ENCODE results near the gene MTCH2. TPM values are rescaled to one million over a fixed set of nuclear protein-coding genes. Genes with fewer than 3 reads are reported as not detected.

Gene MTCH2
- total RNA-seq, 1 donor = 74.9 TPM

DNA sequence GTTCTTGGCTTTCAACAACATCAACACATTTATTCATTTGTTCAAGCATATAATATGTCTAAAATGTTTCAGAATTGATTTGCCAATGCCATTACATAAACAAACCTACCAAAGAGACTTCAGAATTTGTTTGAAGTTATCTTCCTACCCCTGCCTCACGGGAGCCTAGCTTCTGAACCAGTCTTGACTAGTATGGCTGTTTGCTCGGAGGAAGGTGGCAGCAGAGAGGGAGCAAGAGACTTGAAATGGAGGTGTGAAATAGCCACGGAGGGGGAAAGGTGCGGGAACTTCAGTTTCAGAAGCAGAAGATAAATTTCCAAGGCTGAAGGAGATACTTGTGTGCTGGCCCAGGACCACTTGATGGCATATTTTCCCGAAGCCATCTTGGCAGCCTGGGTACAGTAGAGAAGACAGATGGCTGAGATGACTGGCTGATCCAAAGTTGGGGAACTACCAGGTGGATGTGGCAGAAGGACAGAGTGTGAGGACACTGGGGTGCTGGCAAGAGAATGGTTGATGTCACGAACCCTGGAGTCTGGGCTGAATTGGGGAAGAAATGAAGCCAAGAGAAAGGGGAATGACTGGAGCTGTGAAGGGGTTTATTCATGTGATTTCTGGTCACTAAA, 14.0 kb upstream of the MTCH2 start:
- no peaks in the 10 kb centered on the region for H4K20me1 ChIP-seq (ENCODE audit: insufficient read depth, low read length)
- H2AFZ ChIP-seq (ENCODE audit: low read length) = no peak overlapping the region
- H3K4me3 ChIP-seq (ENCODE audit: insufficient read depth, low read length) = no peak overlapping the region
- DNase-seq (ENCODE audit: insufficient read length, low spot score, missing footprints) = no peak
- no peaks in the 10 kb centered on the region for H3K27me3 ChIP-seq (ENCODE audit: insufficient read depth, low read length)
- TF ChIP-seq, protein P1, sequence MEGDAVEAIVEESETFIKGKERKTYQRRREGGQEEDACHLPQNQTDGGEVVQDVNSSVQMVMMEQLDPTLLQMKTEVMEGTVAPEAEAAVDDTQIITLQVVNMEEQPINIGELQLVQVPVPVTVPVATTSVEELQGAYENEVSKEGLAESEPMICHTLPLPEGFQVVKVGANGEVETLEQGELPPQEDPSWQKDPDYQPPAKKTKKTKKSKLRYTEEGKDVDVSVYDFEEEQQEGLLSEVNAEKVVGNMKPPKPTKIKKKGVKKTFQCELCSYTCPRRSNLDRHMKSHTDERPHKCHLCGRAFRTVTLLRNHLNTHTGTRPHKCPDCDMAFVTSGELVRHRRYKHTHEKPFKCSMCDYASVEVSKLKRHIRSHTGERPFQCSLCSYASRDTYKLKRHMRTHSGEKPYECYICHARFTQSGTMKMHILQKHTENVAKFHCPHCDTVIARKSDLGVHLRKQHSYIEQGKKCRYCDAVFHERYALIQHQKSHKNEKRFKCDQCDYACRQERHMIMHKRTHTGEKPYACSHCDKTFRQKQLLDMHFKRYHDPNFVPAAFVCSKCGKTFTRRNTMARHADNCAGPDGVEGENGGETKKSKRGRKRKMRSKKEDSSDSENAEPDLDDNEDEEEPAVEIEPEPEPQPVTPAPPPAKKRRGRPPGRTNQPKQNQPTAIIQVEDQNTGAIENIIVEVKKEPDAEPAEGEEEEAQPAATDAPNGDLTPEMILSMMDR (IDR thresholded peaks at IDR 0.05; ENCODE audit: extremely low read depth, low read depth, low read length) = no peak
- H3K36me3 ChIP-seq (ENCODE audit: insufficient read depth, low read length) = no peaks in the 10 kb centered on the region
- no peaks in the 10 kb centered on the region for H3K9me3 ChIP-seq (ENCODE audit: low read depth, low read length)
- no peak overlapping the region for H3K4me2 ChIP-seq (ENCODE audit: insufficient read depth, low read length)
- H3K4me1 ChIP-seq (ENCODE audit: insufficient read depth, low read length) = no peaks in the 10 kb centered on the region
- H3K27ac ChIP-seq (ENCODE audit: low read depth, low read length) = no peak overlapping the region
- no peaks in the 10 kb centered on the region for H3K79me2 ChIP-seq (ENCODE audit: insufficient read depth, low read length)

GRCh38 chr11:47651818-47652469, 9.6 kb upstream of the MTCH2 start:
- H2AFZ ChIP-seq (ENCODE audit: low read length) = no peak overlapping the region
- TF ChIP-seq, protein P1 (IDR thresholded peaks at IDR 0.05; ENCODE audit: extremely low read depth, low read depth, low read length) = no peak
- no peaks in the 10 kb centered on the region for H3K27me3 ChIP-seq (ENCODE audit: insufficient read depth, low read length)
- H3K4me1 ChIP-seq (ENCODE audit: insufficient read depth, low read length) = no peaks in the 10 kb centered on the region
- H3K79me2 ChIP-seq (ENCODE audit: insufficient read depth, low read length) = no peaks in the 10 kb centered on the region
- no peak for DNase-seq (ENCODE audit: insufficient read length, low spot score, missing footprints)
- H4K20me1 ChIP-seq (ENCODE audit: insufficient read depth, low read length) = no peaks in the 10 kb centered on the region
- no peak overlapping the region for H3K4me3 ChIP-seq (ENCODE audit: insufficient read depth, low read length)
- H3K36me3 ChIP-seq (ENCODE audit: insufficient read depth, low read length) = no peaks in the 10 kb centered on the region
- H3K9me3 ChIP-seq (ENCODE audit: low read depth, low read length) = no peaks in the 10 kb centered on the region
- no peak overlapping the region for H3K27ac ChIP-seq (ENCODE audit: low read depth, low read length)
- no peak overlapping the region for H3K4me2 ChIP-seq (ENCODE audit: insufficient read depth, low read length)

DNA sequence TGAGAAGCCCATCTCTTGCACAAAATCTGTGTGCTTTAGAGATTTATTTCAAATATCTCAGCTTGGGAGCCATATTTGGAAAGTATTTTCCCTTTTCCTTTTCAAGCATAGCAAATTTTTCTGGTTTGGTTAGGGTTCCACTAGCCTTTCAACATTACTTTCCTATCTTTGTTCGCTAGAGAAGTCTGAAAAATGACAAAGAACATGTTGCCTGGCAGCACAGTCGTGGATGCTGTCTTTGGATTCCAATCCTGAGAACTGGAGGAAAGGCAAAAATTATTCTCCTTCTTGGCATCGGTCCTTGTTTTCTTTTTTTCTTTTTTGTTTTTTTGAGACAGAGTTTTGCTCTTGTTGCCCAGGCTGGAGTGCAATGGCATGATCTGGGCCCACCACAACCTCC, 6.9 kb upstream of the MTCH2 start:
- H3K36me3 ChIP-seq (ENCODE audit: insufficient read depth, low read length) = no peaks in the 10 kb centered on the region
- no peaks in the 10 kb centered on the region for H4K20me1 ChIP-seq (ENCODE audit: insufficient read depth, low read length)
- no peaks in the 10 kb centered on the region for H3K9me3 ChIP-seq (ENCODE audit: low read depth, low read length)
- TF ChIP-seq, protein P1 (IDR thresholded peaks at IDR 0.05; ENCODE audit: extremely low read depth, low read depth, low read length) = no peak
- H2AFZ ChIP-seq (ENCODE audit: low read length) = no peak overlapping the region
- H3K4me1 ChIP-seq (ENCODE audit: insufficient read depth, low read length) = no peaks in the 10 kb centered on the region
- no peak overlapping the region for H3K4me2 ChIP-seq (ENCODE audit: insufficient read depth, low read length)
- DNase-seq (ENCODE audit: insufficient read length, low spot score, missing footprints) = no peak
- no peaks in the 10 kb centered on the region for H3K79me2 ChIP-seq (ENCODE audit: insufficient read depth, low read length)
- no peak overlapping the region for H3K4me3 ChIP-seq (ENCODE audit: insufficient read depth, low read length)
- no peak overlapping the region for H3K27ac ChIP-seq (ENCODE audit: low read depth, low read length)
- H3K27me3 ChIP-seq (ENCODE audit: insufficient read depth, low read length) = no peaks in the 10 kb centered on the region

GRCh38 chr11:47646019-47646418, 3.7 kb upstream of the MTCH2 start:
- Histone ChIP-seq H3K79me2 (ENCODE audit: insufficient read depth, low read length) (peaks cover 13% of the 10 kb centered on the region), H3K36me3 (ENCODE audit: insufficient read depth, low read length) (no peaks in the 10 kb centered on the region), H3K4me3 (ENCODE audit: insufficient read depth, low read length) (no peak overlapping the region), H3K9me3 (ENCODE audit: low read depth, low read length) (no peaks in the 10 kb centered on the region), H3K27me3 (ENCODE audit: insufficient read depth, low read length) (no peaks in the 10 kb centered on the region), H3K4me1 (ENCODE audit: insufficient read depth, low read length) (peaks cover 11% of the 10 kb centered on the region), H4K20me1 (ENCODE audit: insufficient read depth, low read length) (peaks cover 9% of the 10 kb centered on the region), H2AFZ (ENCODE audit: low read length) (no peak overlapping the region), H3K27ac (ENCODE audit: low read depth, low read length) (no peak overlapping the region), H3K4me2 (ENCODE audit: insufficient read depth, low read length) (no peak overlapping the region)
- DNase-seq (ENCODE audit: insufficient read length, low spot score, missing footprints) = no peak
- TF ChIP-seq, protein P1 (IDR thresholded peaks at IDR 0.05; ENCODE audit: extremely low read depth, low read depth, low read length) = no peak
